GM19468 (cell line): Measurements from ENCODE around the gene CHMP6.

Experiments used
- ATAC-seq: cut with Tn5 transposase; IDR thresholded peaks from one replicate; pipeline ENCODE4 v1.9.1; 2021; ENCODE audit warnings: mild to moderate bottlenecking, moderate library complexity, moderate number of reproducible peaks; ENCODE audit not compliant: unreplicated experiment; ENCODE audit errors: extremely low read depth

The CHMP6 gene

GRCh38 chr17:81039096-81039495 lies 47.5 kb downstream of the CHMP6 start:
- no peak for ATAC-seq

GRCh38 chr17:81039854-81040758 lies 48.5 kb downstream of the CHMP6 start:
- ATAC-seq, result no peak

- no peak for ATAC-seq
Measured at GRCh38 chr17:81040791-81041337, 49.2 kb downstream of the CHMP6 start.

GRCh38 chr17:81042606-81043005 lies 51.0 kb downstream of the CHMP6 start:
- ATAC-seq, result no peak

- no peak for ATAC-seq
Measured at GRCh38 chr17:81043319-81043724, 51.7 kb downstream of the CHMP6 start.

GRCh38 chr17:81043725-81044427 lies 52.2 kb downstream of the CHMP6 start:
- no peak for ATAC-seq

GRCh38 chr17:81044428-81044763 lies 52.8 kb downstream of the CHMP6 start:
- ATAC-seq, result no peak

GRCh38 chr17:81044764-81045589 lies 53.3 kb downstream of the CHMP6 start:
- ATAC-seq, result no peak

GRCh38 chr17:81045590-81046095 lies 54.0 kb downstream of the CHMP6 start:
- ATAC-seq, result no peak

GRCh38 chr17:81046132-81046769 lies 54.6 kb downstream of the CHMP6 start:
- no peak for ATAC-seq

- no peak for ATAC-seq
Measured at GRCh38 chr17:81046770-81047359, 55.2 kb downstream of the CHMP6 start.

- no peak for ATAC-seq
Measured at GRCh38 chr17:81048827-81049371, 57.3 kb downstream of the CHMP6 start.

- no peak for ATAC-seq
Measured at GRCh38 chr17:81049372-81049911, 57.8 kb downstream of the CHMP6 start.
